GM23338 (cell line): Measurements from ENCODE around the gene INPP4B. TPM values are rescaled to one million over a fixed set of nuclear protein-coding genes. Genes with fewer than 3 reads are reported as not detected.

Experiments used
- ATAC-seq: fragments of 200-7000 bp; cut with Tn5 transposase; 3 replicates; pipeline ENCODE4 v1.9.1; 2020
- DNase-seq: peaks from one replicate; pipeline ENCODE4 v3.0.0-alpha.2; 2015; ENCODE audit warnings: low spot score
- H2AFZ ChIP-seq: fragments of 200-600 bp; sonication (generic); 2 replicates; pipeline ENCODE4 v1.8.0; 2016; ENCODE audit warnings: antibody characterized with exemption, mild to moderate bottlenecking, moderate library complexity
- H3F3A ChIP-seq: fragments of 200-600 bp; sonication (generic); replicated peaks from 2 replicates; pipeline ENCODE4 v1.8.0; 2017; ENCODE audit warnings: antibody characterized with exemption, mixed run types, low read depth
- H3K27ac ChIP-seq: fragments of 200-600 bp; sonication (generic); 2 replicates; pipeline ENCODE4 v1.6.1; 2016; ENCODE audit warnings: low read depth
- H3K27me3 ChIP-seq: fragments of 200-600 bp; sonication (generic); 2 replicates; pipeline ENCODE4 v1.8.0; 2016; ENCODE audit warnings: mild to moderate bottlenecking, mixed run types, moderate library complexity; ENCODE audit not compliant: insufficient read depth
- H3K36me3 ChIP-seq: fragments of 200-600 bp; sonication (generic); 2 replicates; pipeline ENCODE4 v1.8.0; 2016; ENCODE audit warnings: mild to moderate bottlenecking; ENCODE audit not compliant: insufficient read depth
- H3K4me1 ChIP-seq: fragments of 200-600 bp; sonication (generic); 2 replicates; pipeline ENCODE4 v1.8.0; 2016; ENCODE audit warnings: mild to moderate bottlenecking, moderate library complexity; ENCODE audit not compliant: insufficient read depth
- H3K4me2 ChIP-seq: fragments of 200-600 bp; sonication (generic); 2 replicates; pipeline ENCODE4 v1.7.1; 2017; ENCODE audit warnings: mixed run types
- H3K4me3 ChIP-seq: fragments of 200-600 bp; sonication (generic); 2 replicates; pipeline ENCODE4 v1.6.1; 2016; ENCODE audit warnings: mixed run types
- H3K79me2 ChIP-seq: fragments of 200-600 bp; sonication (generic); replicated peaks from 2 replicates; pipeline ENCODE4 v1.8.0; 2017; ENCODE audit warnings: mild to moderate bottlenecking; ENCODE audit not compliant: insufficient read depth
- H3K9me2 ChIP-seq: fragments of 200-600 bp; sonication (generic); 2 replicates; pipeline ENCODE4 v1.8.0; 2017; ENCODE audit not compliant: insufficient read depth
- H4K20me1 ChIP-seq: fragments of 200-600 bp; sonication (generic); replicated peaks from 2 replicates; pipeline ENCODE4 v1.8.0; 2017; ENCODE audit warnings: mild to moderate bottlenecking; ENCODE audit not compliant: insufficient read depth
- H3K27ac Mint-ChIP-seq: 2 replicates; pipeline ENCODE4 v1.8.0; 2020; ENCODE audit warnings: inconsistent platforms, mild to moderate bottlenecking, moderate library complexity, mixed read lengths
- H3K27me3 Mint-ChIP-seq: 3 replicates; pipeline ENCODE4 v1.8.0; 2022; ENCODE audit warnings: low read depth, mild to moderate bottlenecking, moderate library complexity, mixed read lengths, inconsistent platforms; ENCODE audit not compliant: insufficient read depth, poor library complexity
- H3K36me3 Mint-ChIP-seq: 3 replicates; pipeline ENCODE4 v1.8.0; 2021; ENCODE audit warnings: low read depth, mild to moderate bottlenecking, inconsistent platforms, moderate library complexity, mixed read lengths
- H3K4me1 Mint-ChIP-seq: 3 replicates; pipeline ENCODE4 v1.8.0; 2020; ENCODE audit warnings: mild to moderate bottlenecking, inconsistent platforms, mixed read lengths
- H3K4me3 Mint-ChIP-seq: 3 replicates; pipeline ENCODE4 v1.8.0; 2021; ENCODE audit warnings: moderate library complexity, mild to moderate bottlenecking, inconsistent platforms, mixed read lengths
- H3K9me3 Mint-ChIP-seq: 3 replicates; pipeline ENCODE4 v1.8.0; 2020; ENCODE audit warnings: moderate library complexity, mild to moderate bottlenecking, inconsistent platforms, mixed read lengths
- CREB1 ChIP-seq: fragments of 250-450 bp; sonication (Bioruptor Pico); IDR thresholded peaks from 2 replicates; pipeline ENCODE4 v1.5.0; 2020; ENCODE audit warnings: low read depth, mild to moderate bottlenecking, moderate library complexity
- EZH2 ChIP-seq: fragments of 200-600 bp; sonication (generic); IDR thresholded peaks from one replicate; pipeline ENCODE4 v1.8.0; 2017; ENCODE audit warnings: antibody characterized with exemption, mild to moderate bottlenecking, low read depth; ENCODE audit not compliant: unreplicated experiment
- EZH2phosphoT487 ChIP-seq: fragments of 200-600 bp; sonication (generic); IDR thresholded peaks from one replicate; pipeline ENCODE4 v1.8.1; 2018; ENCODE audit warnings: antibody characterized with exemption; ENCODE audit not compliant: unreplicated experiment
- JUNB ChIP-seq: IDR thresholded peaks from one replicate; pipeline ENCODE4 v1.6.1; 2016; ENCODE audit warnings: antibody characterized with exemption; ENCODE audit not compliant: unreplicated experiment
- NANOG ChIP-seq: IDR thresholded peaks from 2 replicates; pipeline ENCODE4 v1.6.1; 2016; ENCODE audit warnings: antibody characterized with exemption, borderline replicate concordance
- POLR2AphosphoS5 ChIP-seq: IDR thresholded peaks from 2 replicates; pipeline ENCODE4 v1.6.1; 2016; ENCODE audit warnings: antibody characterized with exemption, low read depth
- STAT1 ChIP-seq: IDR thresholded peaks from one replicate; pipeline ENCODE4 v1.6.1; 2016; ENCODE audit warnings: antibody characterized with exemption; ENCODE audit not compliant: unreplicated experiment
- ZNF114 ChIP-seq: fragments of 250-450 bp; sonication (Bioruptor Pico); IDR thresholded peaks from 2 replicates; pipeline ENCODE4 v1.5.0; 2020; ENCODE audit warnings: mild to moderate bottlenecking, moderate library complexity
- ZNF331 ChIP-seq: fragments of 250-450 bp; sonication (Bioruptor Pico); IDR thresholded peaks from 2 replicates; pipeline ENCODE4 v1.5.0; 2020; ENCODE audit warnings: low read depth, mild to moderate bottlenecking, moderate library complexity
- polyA plus RNA-seq: library from polyadenylated mRNA; unstranded; fragments of >200 nt; fragmentation: Nextera tagmentation; extraction: Ambion mirVana; gene quantifications from 2 replicates; pipeline ENCODE4 v1.2.1, GENCODE V29; 2016
- total RNA-seq: library from RNA; depleted of rRNA; stranded (reverse); fragments of >200 nt; shearing (Covaris generic); gene quantifications from 2 replicates; pipeline ENCODE4 v1.2.3, GENCODE V29; 2014
- TF ChIP-seq, protein P1 (sequence below): IDR thresholded peaks from 2 replicates; pipeline ENCODE4 v1.6.1; 2016; ENCODE audit warnings: antibody characterized with exemption
- TF ChIP-seq, protein P2 (sequence below): IDR thresholded peaks from one replicate; pipeline ENCODE4 v1.6.1; 2018; ENCODE audit warnings: antibody characterized with exemption; ENCODE audit not compliant: unreplicated experiment
- TF ChIP-seq, protein P3 (sequence below), 2 experiments: fragments of 200-600 bp in 1 of 2; sonication (generic) in 1 of 2; conservative IDR thresholded peaks; 2 replicates each; pipeline versions ENCODE4 v1.5.1 to v1.6.1; 2016 to 2017; ENCODE audit warnings: antibody characterized with exemption in 2 of 2, low read depth in 2 of 2, mild to moderate bottlenecking in 2 of 2, moderate library complexity in 1 of 2
- TF ChIP-seq, protein P4 (sequence below): fragments of 250-450 bp; sonication (Bioruptor Pico); IDR thresholded peaks from 2 replicates; pipeline ENCODE4 v1.5.0; 2020; ENCODE audit warnings: mild to moderate bottlenecking, moderate library complexity

INPP4B gene
- total and polyA plus RNA-seq, 2 experiments from 2014 or later = 0.11 to 0.14 TPM

DNA sequence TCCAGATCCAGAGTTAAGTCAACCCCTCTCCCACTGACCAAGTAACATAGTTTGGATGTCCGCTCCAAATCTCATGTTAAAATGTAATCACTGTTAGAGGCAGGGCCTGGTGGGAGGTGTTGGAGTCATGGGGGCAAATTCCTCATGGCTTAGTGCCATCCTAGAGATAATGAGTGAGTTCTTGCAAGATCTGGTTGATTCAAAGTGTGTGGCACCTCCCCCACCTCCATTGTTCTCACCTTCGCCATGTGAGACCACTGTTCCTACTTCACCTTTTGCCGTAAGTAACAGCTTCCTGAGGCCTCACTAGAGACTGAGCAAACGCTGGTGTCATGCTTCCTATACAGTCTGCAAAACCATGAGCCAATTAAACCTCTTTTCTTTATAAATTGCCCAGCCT is 548.8 kb downstream of the INPP4B start:
- TF ChIP-seq, protein P1, sequence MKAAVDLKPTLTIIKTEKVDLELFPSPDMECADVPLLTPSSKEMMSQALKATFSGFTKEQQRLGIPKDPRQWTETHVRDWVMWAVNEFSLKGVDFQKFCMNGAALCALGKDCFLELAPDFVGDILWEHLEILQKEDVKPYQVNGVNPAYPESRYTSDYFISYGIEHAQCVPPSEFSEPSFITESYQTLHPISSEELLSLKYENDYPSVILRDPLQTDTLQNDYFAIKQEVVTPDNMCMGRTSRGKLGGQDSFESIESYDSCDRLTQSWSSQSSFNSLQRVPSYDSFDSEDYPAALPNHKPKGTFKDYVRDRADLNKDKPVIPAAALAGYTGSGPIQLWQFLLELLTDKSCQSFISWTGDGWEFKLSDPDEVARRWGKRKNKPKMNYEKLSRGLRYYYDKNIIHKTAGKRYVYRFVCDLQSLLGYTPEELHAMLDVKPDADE = no peak
- TF ChIP-seq, protein P2, sequence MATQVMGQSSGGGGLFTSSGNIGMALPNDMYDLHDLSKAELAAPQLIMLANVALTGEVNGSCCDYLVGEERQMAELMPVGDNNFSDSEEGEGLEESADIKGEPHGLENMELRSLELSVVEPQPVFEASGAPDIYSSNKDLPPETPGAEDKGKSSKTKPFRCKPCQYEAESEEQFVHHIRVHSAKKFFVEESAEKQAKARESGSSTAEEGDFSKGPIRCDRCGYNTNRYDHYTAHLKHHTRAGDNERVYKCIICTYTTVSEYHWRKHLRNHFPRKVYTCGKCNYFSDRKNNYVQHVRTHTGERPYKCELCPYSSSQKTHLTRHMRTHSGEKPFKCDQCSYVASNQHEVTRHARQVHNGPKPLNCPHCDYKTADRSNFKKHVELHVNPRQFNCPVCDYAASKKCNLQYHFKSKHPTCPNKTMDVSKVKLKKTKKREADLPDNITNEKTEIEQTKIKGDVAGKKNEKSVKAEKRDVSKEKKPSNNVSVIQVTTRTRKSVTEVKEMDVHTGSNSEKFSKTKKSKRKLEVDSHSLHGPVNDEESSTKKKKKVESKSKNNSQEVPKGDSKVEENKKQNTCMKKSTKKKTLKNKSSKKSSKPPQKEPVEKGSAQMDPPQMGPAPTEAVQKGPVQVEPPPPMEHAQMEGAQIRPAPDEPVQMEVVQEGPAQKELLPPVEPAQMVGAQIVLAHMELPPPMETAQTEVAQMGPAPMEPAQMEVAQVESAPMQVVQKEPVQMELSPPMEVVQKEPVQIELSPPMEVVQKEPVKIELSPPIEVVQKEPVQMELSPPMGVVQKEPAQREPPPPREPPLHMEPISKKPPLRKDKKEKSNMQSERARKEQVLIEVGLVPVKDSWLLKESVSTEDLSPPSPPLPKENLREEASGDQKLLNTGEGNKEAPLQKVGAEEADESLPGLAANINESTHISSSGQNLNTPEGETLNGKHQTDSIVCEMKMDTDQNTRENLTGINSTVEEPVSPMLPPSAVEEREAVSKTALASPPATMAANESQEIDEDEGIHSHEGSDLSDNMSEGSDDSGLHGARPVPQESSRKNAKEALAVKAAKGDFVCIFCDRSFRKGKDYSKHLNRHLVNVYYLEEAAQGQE = no peak
- TF ChIP-seq CREB1 = no peak
- TF ChIP-seq, protein P3, sequence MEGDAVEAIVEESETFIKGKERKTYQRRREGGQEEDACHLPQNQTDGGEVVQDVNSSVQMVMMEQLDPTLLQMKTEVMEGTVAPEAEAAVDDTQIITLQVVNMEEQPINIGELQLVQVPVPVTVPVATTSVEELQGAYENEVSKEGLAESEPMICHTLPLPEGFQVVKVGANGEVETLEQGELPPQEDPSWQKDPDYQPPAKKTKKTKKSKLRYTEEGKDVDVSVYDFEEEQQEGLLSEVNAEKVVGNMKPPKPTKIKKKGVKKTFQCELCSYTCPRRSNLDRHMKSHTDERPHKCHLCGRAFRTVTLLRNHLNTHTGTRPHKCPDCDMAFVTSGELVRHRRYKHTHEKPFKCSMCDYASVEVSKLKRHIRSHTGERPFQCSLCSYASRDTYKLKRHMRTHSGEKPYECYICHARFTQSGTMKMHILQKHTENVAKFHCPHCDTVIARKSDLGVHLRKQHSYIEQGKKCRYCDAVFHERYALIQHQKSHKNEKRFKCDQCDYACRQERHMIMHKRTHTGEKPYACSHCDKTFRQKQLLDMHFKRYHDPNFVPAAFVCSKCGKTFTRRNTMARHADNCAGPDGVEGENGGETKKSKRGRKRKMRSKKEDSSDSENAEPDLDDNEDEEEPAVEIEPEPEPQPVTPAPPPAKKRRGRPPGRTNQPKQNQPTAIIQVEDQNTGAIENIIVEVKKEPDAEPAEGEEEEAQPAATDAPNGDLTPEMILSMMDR (conservative IDR thresholded peaks at IDR 0.05; ENCODE audit: low read depth in 2 of 2) = no peak
- TF ChIP-seq ZNF331 (CRISPR knock-in tag) = no peak
- TF ChIP-seq POLR2AphosphoS5 = no peak
- no peak for TF ChIP-seq EZH2phosphoT487
- TF ChIP-seq NANOG = no peak
- no peak for TF ChIP-seq JUNB
- TF ChIP-seq ZNF114 (CRISPR knock-in tag) = no peak
- TF ChIP-seq EZH2 = no peak
- TF ChIP-seq, protein P4, sequence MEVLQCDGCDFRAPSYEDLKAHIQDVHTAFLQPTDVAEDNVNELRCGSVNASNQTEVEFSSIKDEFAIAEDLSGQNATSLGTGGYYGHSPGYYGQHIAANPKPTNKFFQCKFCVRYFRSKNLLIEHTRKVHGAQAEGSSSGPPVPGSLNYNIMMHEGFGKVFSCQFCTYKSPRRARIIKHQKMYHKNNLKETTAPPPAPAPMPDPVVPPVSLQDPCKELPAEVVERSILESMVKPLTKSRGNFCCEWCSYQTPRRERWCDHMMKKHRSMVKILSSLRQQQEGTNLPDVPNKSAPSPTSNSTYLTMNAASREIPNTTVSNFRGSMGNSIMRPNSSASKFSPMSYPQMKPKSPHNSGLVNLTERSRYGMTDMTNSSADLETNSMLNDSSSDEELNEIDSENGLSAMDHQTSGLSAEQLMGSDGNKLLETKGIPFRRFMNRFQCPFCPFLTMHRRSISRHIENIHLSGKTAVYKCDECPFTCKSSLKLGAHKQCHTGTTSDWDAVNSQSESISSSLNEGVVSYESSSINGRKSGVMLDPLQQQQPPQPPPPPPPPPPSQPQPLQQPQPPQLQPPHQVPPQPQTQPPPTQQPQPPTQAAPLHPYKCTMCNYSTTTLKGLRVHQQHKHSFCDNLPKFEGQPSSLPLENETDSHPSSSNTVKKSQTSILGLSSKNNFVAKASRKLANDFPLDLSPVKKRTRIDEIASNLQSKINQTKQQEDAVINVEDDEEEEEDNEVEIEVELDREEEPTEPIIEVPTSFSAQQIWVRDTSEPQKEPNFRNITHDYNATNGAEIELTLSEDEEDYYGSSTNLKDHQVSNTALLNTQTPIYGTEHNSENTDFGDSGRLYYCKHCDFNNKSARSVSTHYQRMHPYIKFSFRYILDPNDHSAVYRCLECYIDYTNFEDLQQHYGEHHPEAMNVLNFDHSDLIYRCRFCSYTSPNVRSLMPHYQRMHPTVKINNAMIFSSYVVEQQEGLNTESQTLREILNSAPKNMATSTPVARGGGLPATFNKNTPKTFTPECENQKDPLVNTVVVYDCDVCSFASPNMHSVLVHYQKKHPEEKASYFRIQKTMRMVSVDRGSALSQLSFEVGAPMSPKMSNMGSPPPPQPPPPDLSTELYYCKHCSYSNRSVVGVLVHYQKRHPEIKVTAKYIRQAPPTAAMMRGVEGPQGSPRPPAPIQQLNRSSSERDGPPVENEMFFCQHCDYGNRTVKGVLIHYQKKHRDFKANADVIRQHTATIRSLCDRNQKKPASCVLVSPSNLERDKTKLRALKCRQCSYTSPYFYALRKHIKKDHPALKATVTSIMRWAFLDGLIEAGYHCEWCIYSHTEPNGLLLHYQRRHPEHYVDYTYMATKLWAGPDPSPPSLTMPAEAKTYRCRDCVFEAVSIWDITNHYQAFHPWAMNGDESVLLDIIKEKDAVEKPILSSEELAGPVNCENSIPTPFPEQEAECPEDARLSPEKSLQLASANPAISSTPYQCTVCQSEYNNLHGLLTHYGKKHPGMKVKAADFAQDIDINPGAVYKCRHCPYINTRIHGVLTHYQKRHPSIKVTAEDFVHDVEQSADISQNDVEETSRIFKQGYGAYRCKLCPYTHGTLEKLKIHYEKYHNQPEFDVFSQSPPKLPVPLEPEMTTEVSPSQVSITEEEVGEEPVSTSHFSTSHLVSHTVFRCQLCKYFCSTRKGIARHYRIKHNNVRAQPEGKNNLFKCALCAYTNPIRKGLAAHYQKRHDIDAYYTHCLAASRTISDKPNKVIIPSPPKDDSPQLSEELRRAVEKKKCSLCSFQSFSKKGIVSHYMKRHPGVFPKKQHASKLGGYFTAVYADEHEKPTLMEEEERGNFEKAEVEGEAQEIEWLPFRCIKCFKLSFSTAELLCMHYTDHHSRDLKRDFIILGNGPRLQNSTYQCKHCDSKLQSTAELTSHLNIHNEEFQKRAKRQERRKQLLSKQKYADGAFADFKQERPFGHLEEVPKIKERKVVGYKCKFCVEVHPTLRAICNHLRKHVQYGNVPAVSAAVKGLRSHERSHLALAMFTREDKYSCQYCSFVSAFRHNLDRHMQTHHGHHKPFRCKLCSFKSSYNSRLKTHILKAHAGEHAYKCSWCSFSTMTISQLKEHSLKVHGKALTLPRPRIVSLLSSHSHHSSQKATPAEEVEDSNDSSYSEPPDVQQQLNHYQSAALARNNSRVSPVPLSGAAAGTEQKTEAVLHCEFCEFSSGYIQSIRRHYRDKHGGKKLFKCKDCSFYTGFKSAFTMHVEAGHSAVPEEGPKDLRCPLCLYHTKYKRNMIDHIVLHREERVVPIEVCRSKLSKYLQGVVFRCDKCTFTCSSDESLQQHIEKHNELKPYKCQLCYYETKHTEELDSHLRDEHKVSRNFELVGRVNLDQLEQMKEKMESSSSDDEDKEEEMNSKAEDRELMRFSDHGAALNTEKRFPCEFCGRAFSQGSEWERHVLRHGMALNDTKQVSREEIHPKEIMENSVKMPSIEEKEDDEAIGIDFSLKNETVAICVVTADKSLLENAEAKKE (CRISPR knock-in tag) = no peak
- no peak for TF ChIP-seq STAT1
- Mint-ChIP-seq H3K4me1 (peaks cover 4% of the 10 kb centered on the region), H3K9me3 (no peaks in the 10 kb centered on the region), H3K27me3 (no peaks in the 10 kb centered on the region), H3K4me3 (no peak overlapping the region), H3K27ac (no peak overlapping the region), H3K36me3 (no peaks in the 10 kb centered on the region)
- H3K27me3 ChIP-seq = no peaks in the 10 kb centered on the region
- peak; percentile 17 for DNase-seq
- no peaks in the 10 kb centered on the region for H3K9me2 ChIP-seq
- H3K36me3 ChIP-seq = no peaks in the 10 kb centered on the region
- H3K27ac ChIP-seq = no peak overlapping the region
- no peak overlapping the region for H3K4me3 ChIP-seq
- no peaks in the 10 kb centered on the region for H4K20me1 ChIP-seq
- peak overlapping the region; percentile 31; the same call in 1 of the 2 replicates for H2AFZ ChIP-seq
- H3K4me1 ChIP-seq = no peaks in the 10 kb centered on the region
- H3K4me2 ChIP-seq = no peak overlapping the region
- no peaks in the 10 kb centered on the region for H3F3A ChIP-seq
- ATAC-seq = peak; percentile 41; the same call in 1 of the 3 replicates
- no peaks in the 10 kb centered on the region for H3K79me2 ChIP-seq
